ENCODE results near the gene S100A8.

- no peak for TF ChIP-seq POLR2A (IDR thresholded peaks at IDR 0.05)
- TF ChIP-seq POLR2AphosphoS5 (IDR thresholded peaks at IDR 0.05), result no peak
Measured at GRCh38 chr1:153396461-153396860, 5.6 kb upstream of the S100A8 start.
